T-helper 17 cell (primary cell): ENCODE results near the gene HEYL. TPM values are rescaled to one million over a fixed set of nuclear protein-coding genes. Genes with fewer than 3 reads are reported as not detected.
A peak's percentile ranks its signal among the peaks of the same experiment; 100 is the strongest.

Source experiments
- ATAC-seq: fragments of 150-1000 bp; cut with Tn5 transposase; 2 replicates; pipeline ENCODE4 v1.10.0; 2021; ENCODE audit warnings: mild to moderate bottlenecking, moderate library complexity
- DNase-seq, 3 donors: peaks; one replicate each; pipeline versions ENCODE4 v3.0.0 to v3.0.0-alpha.2; 2020 to 2021
- H3K9me3 ChIP-seq: one replicate; pipeline ENCODE4 v1.7.0; 2013; ENCODE audit warnings: low read length, mild to moderate bottlenecking; ENCODE audit not compliant: control insufficient read depth, poor library complexity, severe bottlenecking
- H3K27ac Mint-ChIP-seq: one replicate; pipeline ENCODE4 v1.8.0; 2022; ENCODE audit warnings: mild to moderate bottlenecking, moderate library complexity, mixed read lengths
- H3K27me3 Mint-ChIP-seq: one replicate; pipeline ENCODE4 v1.8.0; 2022; ENCODE audit warnings: mixed read lengths
- H3K36me3 Mint-ChIP-seq: one replicate; pipeline ENCODE4 v1.8.0; 2022; ENCODE audit warnings: low read depth, mixed read lengths
- H3K4me1 Mint-ChIP-seq: one replicate; pipeline ENCODE4 v1.8.0; 2022; ENCODE audit warnings: mild to moderate bottlenecking, mixed read lengths
- H3K4me3 Mint-ChIP-seq: one replicate; pipeline ENCODE4 v1.8.0; 2022; ENCODE audit warnings: mild to moderate bottlenecking, moderate library complexity, mixed read lengths
- total RNA-seq, 4 donors: library from RNA in 2 of 4; stranded (reverse) in 2 of 4; gene quantifications; one replicate each; pipeline ENCODE4 v1.2.3 and lab custom pipeline; 2022 to 2026

Gene HEYL
- total RNA-seq, 2 donors from 2014 or later: 0.10 TPM

DNA sequence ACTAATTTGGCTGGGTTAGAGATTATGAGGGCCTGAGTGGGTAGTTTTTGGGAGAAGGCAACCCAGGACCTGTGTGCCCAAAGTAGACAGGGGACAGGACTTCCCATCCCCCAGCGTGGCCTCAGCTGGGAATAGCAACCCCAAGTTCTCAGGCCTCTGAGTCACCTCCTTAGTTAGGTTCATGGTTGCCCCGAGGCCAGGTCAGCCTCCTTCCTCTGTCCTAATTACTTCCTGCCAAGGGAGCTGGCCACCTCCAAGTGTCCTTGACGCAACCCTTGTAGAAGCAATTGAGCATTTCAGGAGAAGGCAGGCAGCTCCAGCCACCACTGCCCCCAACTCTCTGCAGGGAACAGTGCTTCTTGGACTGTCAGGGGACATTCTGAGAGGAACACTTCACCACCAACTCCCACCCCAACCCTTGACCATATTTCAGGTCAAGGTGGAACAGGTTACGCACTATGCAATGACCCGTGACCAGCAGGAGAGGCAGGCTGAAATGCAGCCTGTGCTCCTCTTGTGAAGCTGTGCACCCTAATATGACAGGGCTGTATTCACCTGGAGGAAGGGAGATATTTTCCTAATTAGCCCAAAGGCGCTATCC is 37.6 kb upstream of the HEYL start:
- Mint-ChIP-seq H3K27me3 (no peaks in the 10 kb centered on the region), H3K27ac (peak overlapping the region; percentile 66), H3K4me3 (no peak overlapping the region), H3K36me3 (no peaks in the 10 kb centered on the region), H3K4me1 (peaks cover 10% of the 10 kb centered on the region)
- DNase-seq (no peak), ATAC-seq (no peak)
- H3K9me3 ChIP-seq: no peaks in the 10 kb centered on the region

DNA sequence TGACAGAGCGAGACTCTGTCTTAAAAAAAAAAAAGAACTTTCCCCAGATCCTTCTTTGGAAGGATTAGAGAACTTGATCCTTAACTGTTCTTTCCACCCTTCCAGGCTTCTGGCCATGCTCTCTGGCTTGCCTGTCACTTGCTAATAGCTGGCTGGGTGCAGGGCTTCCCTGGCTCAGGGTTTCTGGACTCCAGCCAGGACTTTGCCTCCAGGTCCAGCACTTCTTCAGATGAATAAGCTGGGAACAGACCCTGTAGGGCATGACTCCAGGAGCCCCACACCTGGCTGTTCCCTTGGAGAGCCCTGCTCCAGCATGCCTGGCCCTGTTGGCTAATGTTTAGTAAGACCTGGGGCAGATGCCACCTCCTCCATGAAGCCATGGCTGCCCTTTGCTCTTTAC is 35.8 kb upstream of the HEYL start:
- Mint-ChIP-seq H3K27me3 (peaks cover 8% of the 10 kb centered on the region), H3K4me3 (peak overlapping the region; percentile 58), H3K36me3 (peaks cover 3% of the 10 kb centered on the region), H3K27ac (no peak overlapping the region), H3K4me1 (peaks cover 6% of the 10 kb centered on the region)
- DNase-seq (no peak), ATAC-seq (no peak)
- no peaks in the 10 kb centered on the region for H3K9me3 ChIP-seq

DNA sequence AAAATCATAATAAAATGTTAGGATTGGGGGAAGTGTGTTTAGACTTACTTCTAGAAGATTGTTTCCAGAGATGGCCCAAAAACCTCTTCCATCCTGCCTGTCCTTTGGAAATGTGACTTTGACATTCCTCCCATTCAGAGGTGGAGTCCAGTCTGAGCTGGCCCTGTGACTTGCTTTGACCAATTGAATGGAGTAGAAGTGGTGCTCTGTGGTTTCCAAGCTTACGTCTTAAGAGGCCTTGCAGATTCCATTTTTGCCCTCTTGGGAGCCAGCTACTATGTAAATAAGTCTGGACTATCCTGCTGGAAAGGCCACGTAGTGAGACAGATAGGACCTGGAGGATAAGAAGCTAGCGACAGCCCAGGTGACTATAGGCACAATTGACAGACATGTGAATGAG is 33.8 kb upstream of the HEYL start:
- Mint-ChIP-seq H3K27me3 (peaks cover 23% of the 10 kb centered on the region), H3K4me3 (no peak overlapping the region), H3K27ac (no peak overlapping the region), H3K36me3 (peaks cover 3% of the 10 kb centered on the region), H3K4me1 (peaks cover 6% of the 10 kb centered on the region)
- H3K9me3 ChIP-seq: no peaks in the 10 kb centered on the region
- DNase-seq (no peak), ATAC-seq (no peak)

GRCh38 chr1:39672551-39672947 is 33.1 kb upstream of the HEYL start:
- H3K4me3 Mint-ChIP-seq: peak overlapping the region; percentile 82

DNA sequence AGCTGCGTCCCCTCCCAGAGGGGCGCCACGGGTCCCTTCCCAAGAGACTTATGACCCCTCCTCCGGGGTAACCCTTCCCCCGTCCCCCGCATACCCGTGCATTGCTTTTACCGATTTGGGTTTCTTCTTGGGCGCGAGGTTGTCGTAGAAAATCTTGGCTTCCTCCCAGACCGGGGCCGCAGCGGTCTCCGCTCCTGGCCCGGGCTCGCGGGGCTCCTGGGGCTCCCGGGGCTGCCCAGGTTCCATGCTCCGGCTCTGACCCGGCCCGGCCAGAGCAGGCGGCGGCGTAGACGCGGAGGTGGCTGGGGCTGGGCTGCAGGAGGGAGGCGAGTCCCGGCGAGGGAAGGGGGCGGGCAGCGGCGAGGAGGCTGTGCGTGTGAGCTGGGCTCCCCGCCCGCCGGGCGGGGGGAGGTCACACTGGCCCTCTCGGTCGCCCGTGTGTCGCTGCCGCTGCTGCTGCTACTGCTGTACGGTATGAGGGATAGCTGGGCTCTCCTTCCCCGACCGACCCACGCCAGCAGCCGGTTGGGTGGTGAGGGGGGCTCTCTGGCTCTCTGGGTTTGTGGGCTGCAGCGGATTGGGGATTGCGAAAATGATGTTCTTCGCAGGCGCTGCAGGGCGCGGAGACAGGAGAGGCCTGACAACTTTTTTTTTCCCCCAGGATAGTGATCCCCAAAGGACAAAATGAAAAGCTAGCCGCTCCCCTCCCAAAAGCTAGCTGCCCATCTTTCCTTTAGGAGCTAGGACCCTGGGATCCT is 32.5 kb upstream of the HEYL start, which contains the start of gene NT5C1A:
TSS of gene NT5C1A (minus strand) at position 315 of the 758 bp plus-strand sequence. CDS start at position 246, 69 bp downstream.
- DNase-seq: no peak
- H3K27me3 Mint-ChIP-seq: peaks cover 36% of the 10 kb centered on the region
- peaks cover 6% of the 10 kb centered on the region for H3K4me1 Mint-ChIP-seq
- ATAC-seq: peak; percentile 71
- H3K9me3 ChIP-seq: no peaks in the 10 kb centered on the region
- H3K36me3 Mint-ChIP-seq: peaks cover 3% of the 10 kb centered on the region
- H3K4me3 Mint-ChIP-seq: peak within 1 kb of the TSS; percentile 82
- H3K27ac Mint-ChIP-seq: no peak within 1 kb of the TSS

More at GRCh38 chr1:39672551-39672947, 33.1 kb upstream of the HEYL start:
- DNase-seq (peak in 1 of 3 donors; percentile 25), ATAC-seq (peak; percentile 47)
- Mint-ChIP-seq H3K27ac (no peak overlapping the region), H3K4me1 (peaks cover 6% of the 10 kb centered on the region), H3K27me3 (peaks cover 30% of the 10 kb centered on the region), H3K36me3 (peaks cover 3% of the 10 kb centered on the region)
- H3K9me3 ChIP-seq: no peaks in the 10 kb centered on the region

- H3K27ac Mint-ChIP-seq: no peak overlapping the region
- ATAC-seq (peak; percentile 22), DNase-seq (no peak)
- no peaks in the 10 kb centered on the region for H3K9me3 ChIP-seq
- peak overlapping the region; percentile 82 for H3K4me3 Mint-ChIP-seq
- H3K27me3 Mint-ChIP-seq: peaks cover 40% of the 10 kb centered on the region
- peaks cover 5% of the 10 kb centered on the region for H3K36me3 Mint-ChIP-seq
- peaks cover 7% of the 10 kb centered on the region for H3K4me1 Mint-ChIP-seq
These were observed 32.0 kb upstream of the HEYL start for GRCh38 chr1:39671433-39671792.

DNA sequence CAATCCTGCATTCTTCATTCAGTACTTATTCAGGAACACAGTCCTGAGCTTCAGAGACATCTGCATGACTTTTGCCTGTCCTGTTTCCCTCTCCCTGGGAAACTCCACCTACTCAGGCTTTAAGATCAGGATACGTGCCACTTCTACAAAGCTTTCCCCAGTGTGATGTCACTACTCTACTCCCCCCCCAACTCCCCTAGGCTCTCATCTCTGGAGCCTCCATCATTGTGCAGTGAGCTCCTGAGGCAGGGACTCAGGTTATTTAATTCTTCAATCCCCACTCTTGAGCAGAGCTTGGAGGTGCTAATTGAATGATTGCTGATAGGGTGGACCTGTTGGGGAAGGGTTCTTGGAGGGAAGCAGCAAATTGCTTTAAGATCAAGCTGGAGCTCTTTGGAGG is 31.2 kb upstream of the HEYL start:
- H3K36me3 Mint-ChIP-seq: peaks cover 5% of the 10 kb centered on the region
- H3K4me1 Mint-ChIP-seq: peaks cover 6% of the 10 kb centered on the region
- DNase-seq (no peak), ATAC-seq (no peak)
- no peak overlapping the region for H3K27ac Mint-ChIP-seq
- H3K4me3 Mint-ChIP-seq: peak overlapping the region; percentile 82
- no peaks in the 10 kb centered on the region for H3K9me3 ChIP-seq
- H3K27me3 Mint-ChIP-seq: peaks cover 40% of the 10 kb centered on the region

- Mint-ChIP-seq H3K36me3 (peaks cover 5% of the 10 kb centered on the region), H3K27ac (no peak overlapping the region), H3K4me1 (peaks cover 6% of the 10 kb centered on the region), H3K27me3 (peaks cover 40% of the 10 kb centered on the region), H3K4me3 (no peak overlapping the region)
- no peak for DNase-seq
- ATAC-seq: no peak
- H3K9me3 ChIP-seq: no peaks in the 10 kb centered on the region
These were observed 29.5 kb upstream of the HEYL start for GRCh38 chr1:39668894-39669293.

GRCh38 chr1:39668111-39668510 is 28.7 kb upstream of the HEYL start:
- no peak for DNase-seq
- peaks cover 40% of the 10 kb centered on the region for H3K27me3 Mint-ChIP-seq
- H3K9me3 ChIP-seq: no peaks in the 10 kb centered on the region
- no peak for ATAC-seq
- no peak overlapping the region for H3K27ac Mint-ChIP-seq
- peaks cover 5% of the 10 kb centered on the region for H3K36me3 Mint-ChIP-seq
- H3K4me1 Mint-ChIP-seq: peaks cover 6% of the 10 kb centered on the region
- H3K4me3 Mint-ChIP-seq: no peak overlapping the region

DNA sequence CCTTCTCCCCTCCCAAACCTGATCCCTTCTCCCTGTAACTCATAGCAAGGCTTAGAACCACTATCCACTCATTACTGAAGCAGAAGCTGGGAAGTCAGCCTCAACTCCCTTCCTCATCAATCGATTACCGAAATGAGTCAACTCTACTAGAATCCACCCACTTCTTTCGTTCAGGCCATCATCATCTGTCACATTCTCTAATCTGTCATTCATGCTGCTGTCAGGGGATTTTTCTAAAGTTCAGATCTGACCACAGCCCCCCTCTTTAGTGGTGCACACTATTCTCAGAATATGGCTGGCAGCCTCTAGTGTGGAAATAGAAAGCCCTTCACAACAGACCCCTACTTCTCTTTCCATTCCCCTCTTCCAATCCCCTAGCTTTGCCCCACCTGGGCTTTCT is 27.3 kb upstream of the HEYL start:
- DNase-seq (no peak), ATAC-seq (no peak)
- Mint-ChIP-seq H3K36me3 (peaks cover 5% of the 10 kb centered on the region), H3K4me1 (peaks cover 6% of the 10 kb centered on the region), H3K27me3 (peaks cover 40% of the 10 kb centered on the region), H3K4me3 (no peak overlapping the region), H3K27ac (no peak overlapping the region)
- H3K9me3 ChIP-seq: no peaks in the 10 kb centered on the region

GRCh38 chr1:39663559-39663958 is 24.1 kb upstream of the HEYL start:
- Mint-ChIP-seq H3K4me3 (no peak overlapping the region), H3K27ac (no peak overlapping the region), H3K27me3 (peaks cover 20% of the 10 kb centered on the region), H3K4me1 (peaks cover 4% of the 10 kb centered on the region), H3K36me3 (peaks cover 2% of the 10 kb centered on the region)
- no peaks in the 10 kb centered on the region for H3K9me3 ChIP-seq
- no peak for ATAC-seq
- no peak for DNase-seq

- DNase-seq (no peak), ATAC-seq (no peak)
- no peaks in the 10 kb centered on the region for H3K9me3 ChIP-seq
- H3K27me3 Mint-ChIP-seq: peaks cover 13% of the 10 kb centered on the region
- H3K4me1 Mint-ChIP-seq: peaks cover 7% of the 10 kb centered on the region
- no peak overlapping the region for H3K4me3 Mint-ChIP-seq
- peaks cover 2% of the 10 kb centered on the region for H3K36me3 Mint-ChIP-seq
- H3K27ac Mint-ChIP-seq: no peak overlapping the region
These were observed 23.4 kb upstream of the HEYL start for GRCh38 chr1:39662861-39663260.

- no peaks in the 10 kb centered on the region for H3K36me3 Mint-ChIP-seq
- ATAC-seq (no peak), DNase-seq (no peak)
- H3K9me3 ChIP-seq: no peaks in the 10 kb centered on the region
- peaks cover 10% of the 10 kb centered on the region for H3K27me3 Mint-ChIP-seq
- peaks cover 5% of the 10 kb centered on the region for H3K4me1 Mint-ChIP-seq
- no peak overlapping the region for H3K27ac Mint-ChIP-seq
- no peak overlapping the region for H3K4me3 Mint-ChIP-seq
These were observed 20.1 kb upstream of the HEYL start for GRCh38 chr1:39659538-39659937.

DNA sequence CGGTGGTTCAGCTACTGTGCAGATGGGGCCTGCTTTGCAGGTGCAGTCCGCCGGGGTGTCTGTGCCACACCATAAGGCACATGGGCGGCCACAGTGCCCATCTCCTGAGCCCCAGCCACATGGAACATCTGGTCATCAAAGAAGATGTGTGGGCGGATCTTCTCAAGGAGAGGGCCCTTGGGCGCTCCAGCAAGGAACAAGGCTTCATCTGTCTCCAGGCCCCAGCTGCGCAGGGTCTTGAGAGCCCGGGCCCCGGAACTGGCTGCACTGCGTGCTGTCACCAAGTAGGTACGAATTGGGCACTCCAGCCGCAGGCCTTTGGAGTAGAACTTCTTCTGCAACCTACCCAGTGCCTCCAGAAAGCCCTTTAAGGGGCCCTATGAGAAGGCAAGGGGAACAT is 19.7 kb upstream of the HEYL start:
- H3K4me3 Mint-ChIP-seq: no peak overlapping the region
- H3K36me3 Mint-ChIP-seq: no peaks in the 10 kb centered on the region
- no peak overlapping the region for H3K27ac Mint-ChIP-seq
- DNase-seq: no peak
- ATAC-seq: no peak
- H3K4me1 Mint-ChIP-seq: peaks cover 5% of the 10 kb centered on the region
- no peaks in the 10 kb centered on the region for H3K9me3 ChIP-seq
- H3K27me3 Mint-ChIP-seq: peaks cover 14% of the 10 kb centered on the region
